ENCODE measurements around the gene FOXD1. TPM values are rescaled to one million over a fixed set of nuclear protein-coding genes. Genes with fewer than 3 reads are reported as not detected.

The FOXD1 gene
- total and polyA plus RNA-seq, 2 of the 4 experiments (the other 2 are of a cell fraction) = 3.2 to 23.1 TPM

GRCh38 chr5:73424556-73424977 lies 24.0 kb downstream of the FOXD1 start:
- TF ChIP-seq SMC3 (IDR thresholded peaks at IDR 0.05; ENCODE audit: low read depth, low read length) = no peak
- TF ChIP-seq RFX5 (IDR thresholded peaks at IDR 0.05; ENCODE audit: low read depth, low read length) = no peak
- TF ChIP-seq MAFK (IDR thresholded peaks at IDR 0.05; ENCODE audit: low read depth, low read length) = no peak
- TF ChIP-seq CEBPB (IDR thresholded peaks at IDR 0.05; ENCODE audit: low read depth, low read length) = no peak
- TF ChIP-seq RCOR1 (IDR thresholded peaks at IDR 0.05; ENCODE audit: insufficient replicate concordance, low read length) = no peak
- no peak for TF ChIP-seq POLR2A (IDR thresholded peaks at IDR 0.05; ENCODE audit: low read depth, low read length)
- no peak for TF ChIP-seq MXI1 (IDR thresholded peaks at IDR 0.05; ENCODE audit: borderline replicate concordance, low read depth, low read length)
- no peak for TF ChIP-seq NFE2L2 (IDR thresholded peaks at IDR 0.05; ENCODE audit: low read depth, low read length)
- no peak for TF ChIP-seq ELK1 (IDR thresholded peaks at IDR 0.05; ENCODE audit: borderline replicate concordance, low read depth, low read length)
- TF ChIP-seq MAZ (IDR thresholded peaks at IDR 0.05; ENCODE audit: borderline replicate concordance, low read depth, low read length) = no peak
- H3K18ac ChIP-seq (ENCODE audit: low read depth, low read length) = no peak overlapping the region
- no peaks in the 10 kb centered on the region for H3K27me3 ChIP-seq (ENCODE audit: control insufficient read depth, insufficient read depth, low read length)
- H3K9ac ChIP-seq (ENCODE audit: low read depth, low read length) = no peak overlapping the region
- H2AFZ ChIP-seq (replicated peaks; ENCODE audit: low read length, poor library complexity) = no peak overlapping the region
- no peak overlapping the region for H2BK120ac ChIP-seq (ENCODE audit: low read depth, low read length)
- intact Hi-C loops (cut with micrococcal nuclease) = no loop called here
- BruUV-seq (replicated peaks) = no TSS peak
- no peak overlapping the region for H3K23ac ChIP-seq (ENCODE audit: low read depth, low read length)
- H3K4me1 ChIP-seq (ENCODE audit: control insufficient read depth, insufficient read depth, low read length) = 0 out of 2 replicates have a peak, but pooled peaks cover 6% of the 10 kb centered on the region
- no peak overlapping the region for H4K8ac ChIP-seq (ENCODE audit: low read depth in 2 of 2, low read length in 2 of 2)
- no peak overlapping the region for H3K27ac ChIP-seq (ENCODE audit: insufficient read depth, low read length)
- no peak overlapping the region for H4K91ac ChIP-seq (ENCODE audit: insufficient read depth, low read depth, low read length)
- ChIA-PET CTCF (interaction anchor here (0.8 kb wide), 1 partner anchor 19 kb away, joined by 3 read pairs; no protein-coding TSS in a partner anchor), POLR2A (ENCODE audit: unreplicated experiment) (interaction anchor here (0.6 kb wide), 1 partner anchor 468 kb away, joined by 4 read pairs; no protein-coding TSS in a partner anchor)
- peaks cover 0 to 7% of the 10 kb centered on the region in 2 experiments; a peak in 1 of 4 replicates for H3K79me1 ChIP-seq (ENCODE audit: low read depth in 1 of 2, low read length in 2 of 2)
- H3K9me1 ChIP-seq (ENCODE audit: insufficient read depth, low read length) = peaks cover 9% of the 10 kb centered on the region
- no peaks in the 10 kb centered on the region for H3K36me3 ChIP-seq (ENCODE audit: control insufficient read depth, insufficient read depth, low read length)
- H3K4me3 ChIP-seq (ENCODE audit: insufficient read depth, low read depth, low read length) = no peak overlapping the region
- 60% methylated on average over 4 of the region's 5 CpGs; no CpG with 5 or more reads in 1 of the 2 experiments for WGBS, 2 experiments (ENCODE audit: extremely low coverage in 2 of 2, insufficient read length in 1 of 2)
- no peak overlapping the region; the same call in 1 of the 2 replicates for H2AK5ac ChIP-seq (ENCODE audit: low read depth, low read length)
- H2BK5ac ChIP-seq (ENCODE audit: low read depth, low read length, poor library complexity, severe bottlenecking) = no peak overlapping the region
- DNase-seq = no peak
- H2BK20ac ChIP-seq (ENCODE audit: low read depth, low read length) = no peak overlapping the region
- no peak overlapping the region for H3K4me2 ChIP-seq (ENCODE audit: low read depth, low read length)
- peak overlapping the region; percentile 5; the same call in 1 of the 2 replicates for H3K4ac ChIP-seq (ENCODE audit: low read depth, low read length)
- H2BK15ac ChIP-seq (ENCODE audit: low read depth, low read length) = no peak overlapping the region
- dilution Hi-C loops (cut with HindIII; ENCODE audit: low sequenced_read_pairs, unreplicated experiment) = no loop called here
- H2AK9ac ChIP-seq (replicated peaks; ENCODE audit: low read depth, low read length, poor library complexity) = no peak overlapping the region
- no peaks in the 10 kb centered on the region for H3K9me3 ChIP-seq (ENCODE audit: control insufficient read depth, insufficient read depth, low read length)
- H3K14ac ChIP-seq (replicated peaks; ENCODE audit: low read depth, low read length) = no peak overlapping the region
- no peak for ATAC-seq (ENCODE audit: low read depth)
- no peak overlapping the region for H3K56ac ChIP-seq (ENCODE audit: extremely low read depth, insufficient read depth, low read length)
- no peaks in the 10 kb centered on the region for H4K20me1 ChIP-seq (ENCODE audit: insufficient read depth, low read length)
- no peak overlapping the region for H4K5ac ChIP-seq (ENCODE audit: low read depth, low read length)
- in situ Hi-C loops (cut with MboI; ENCODE audit: low sequenced_read_pairs) = no loop called here

All from IMR-90 (cell line).